ENCODE measurements around the gene TNFSF10.
"Not testable (repeated sequence)": the region's sequence is repeated elsewhere in the genome, so short reads cannot be mapped to it uniquely, and the experiment has no call there.

Gene TNFSF10

DNA sequence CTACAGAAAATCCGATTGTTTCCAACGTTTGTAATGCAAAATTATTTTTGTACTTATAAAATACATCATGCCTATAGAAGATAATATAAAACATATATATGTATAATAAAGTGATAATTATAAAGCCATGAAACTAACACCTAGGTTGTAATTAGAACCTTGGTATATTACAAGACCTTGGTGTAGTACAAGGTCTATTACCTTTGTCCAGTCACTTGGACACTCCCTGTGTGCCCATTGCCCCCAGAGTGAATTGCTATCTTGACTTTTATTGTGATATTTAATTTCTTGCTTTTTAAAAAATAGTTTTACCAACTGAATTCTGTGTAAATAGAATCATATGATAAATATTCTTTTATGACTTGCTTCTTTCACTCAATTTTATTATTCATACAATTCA is 20.7 kb upstream of the TNFSF10 start:
- no peak for DNase-seq (ENCODE audit: low spot score)

DNA sequence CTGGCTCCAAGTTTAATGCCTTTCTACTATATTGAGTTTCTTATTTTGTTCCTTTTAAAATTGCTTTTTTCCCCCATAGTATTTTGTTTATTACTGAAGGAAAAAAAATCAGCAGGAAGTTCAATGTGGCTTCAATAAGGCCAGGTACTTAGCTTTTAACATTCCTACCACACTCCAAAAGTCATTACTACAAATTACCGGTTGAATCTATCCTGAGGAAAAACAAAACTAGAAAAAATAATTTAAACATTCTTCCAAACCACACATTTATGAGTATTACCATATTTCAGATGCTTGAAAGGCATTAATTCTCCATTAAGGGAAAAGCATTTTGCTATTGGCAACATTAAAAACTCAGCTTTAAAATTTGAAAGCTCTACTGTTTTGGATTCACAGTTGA is 20.2 kb upstream of the TNFSF10 start:
- no peak for DNase-seq (ENCODE audit: low spot score)

DNA sequence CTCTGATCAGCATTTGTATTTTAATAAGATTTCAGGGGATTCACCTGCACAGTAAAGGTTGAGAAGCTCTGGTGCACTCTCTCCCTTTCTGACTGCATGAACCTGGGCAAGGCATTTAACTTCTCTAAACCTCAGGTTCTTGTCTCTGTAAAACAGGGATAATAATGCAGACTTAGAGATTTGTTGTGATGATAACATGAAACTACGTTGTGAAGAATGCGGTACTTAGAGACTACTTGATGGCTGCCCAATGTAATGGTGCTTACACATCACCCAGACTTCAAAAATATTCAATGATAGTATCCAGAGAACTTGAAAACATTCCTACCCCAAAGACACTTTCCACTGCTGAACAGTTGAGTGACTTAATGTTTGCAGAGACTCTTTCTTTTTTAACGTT is 19.8 kb upstream of the TNFSF10 start:
- no peak for DNase-seq (ENCODE audit: low spot score)

DNA sequence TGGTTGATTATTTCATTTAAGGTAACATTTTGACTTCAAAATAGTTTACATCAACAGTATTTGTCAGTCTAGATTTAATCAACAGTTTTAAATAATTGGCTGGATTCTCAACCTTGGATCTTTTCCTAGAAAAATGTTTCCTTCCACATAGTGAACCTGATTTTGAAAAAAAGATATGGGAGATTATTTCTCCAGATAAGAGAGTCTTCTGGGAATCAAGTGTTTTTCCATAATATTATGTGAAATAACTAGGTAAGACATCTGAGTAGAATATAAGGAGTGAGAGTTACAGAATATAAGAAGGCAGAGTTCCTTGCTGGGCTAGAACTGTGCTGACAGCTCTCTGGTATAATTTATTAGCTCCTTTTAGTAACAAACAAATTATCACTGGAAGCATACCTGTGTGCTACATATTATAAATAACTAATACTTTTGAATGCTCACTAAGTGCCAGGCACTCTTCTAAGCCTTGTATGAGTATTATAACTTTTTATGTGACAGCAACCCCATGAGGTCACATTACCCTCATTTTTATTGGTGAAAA is 18.8 kb upstream of the TNFSF10 start:
- no peak for DNase-seq (ENCODE audit: low spot score)

DNA sequence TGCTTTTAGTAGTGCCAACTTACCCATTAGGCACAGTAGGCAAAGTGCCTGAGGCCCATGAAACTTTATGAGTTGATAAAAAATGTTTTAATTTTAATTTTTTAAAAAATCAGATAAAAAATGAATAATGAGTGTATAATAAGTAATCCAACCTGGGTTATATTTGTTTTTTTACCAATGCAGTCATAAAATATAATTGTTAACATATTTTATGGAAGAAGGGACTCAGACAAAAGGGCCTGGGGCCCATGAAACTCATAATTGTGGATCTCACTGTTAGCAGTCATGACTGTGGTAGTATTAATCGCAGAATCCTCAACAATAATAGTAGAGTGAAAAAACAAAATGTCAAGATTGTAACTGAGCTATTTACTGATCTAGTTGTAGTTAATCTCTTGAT is 16.8 kb upstream of the TNFSF10 start:
- no peak for DNase-seq (ENCODE audit: low spot score)

DNA sequence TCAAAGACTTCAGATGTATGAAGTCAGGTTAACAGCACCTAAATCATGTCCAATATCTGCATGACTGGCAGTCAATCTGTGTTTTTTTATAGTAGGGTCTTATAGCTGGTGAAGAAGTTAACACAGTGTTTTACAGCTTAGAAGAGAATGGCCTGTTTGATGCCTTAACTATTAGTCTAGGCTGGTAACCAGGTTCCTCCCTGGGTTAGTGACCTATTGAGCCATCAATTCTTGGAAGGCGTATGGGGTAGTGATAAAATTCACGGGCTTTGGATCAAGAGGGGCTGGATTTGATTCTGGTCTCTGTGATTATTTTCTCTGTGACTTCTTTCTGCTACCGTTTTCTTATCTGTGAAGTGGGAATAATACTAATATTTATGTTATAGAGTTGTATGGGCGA is 16.0 kb upstream of the TNFSF10 start:
- DNase-seq (ENCODE audit: low spot score) = no peak

DNA sequence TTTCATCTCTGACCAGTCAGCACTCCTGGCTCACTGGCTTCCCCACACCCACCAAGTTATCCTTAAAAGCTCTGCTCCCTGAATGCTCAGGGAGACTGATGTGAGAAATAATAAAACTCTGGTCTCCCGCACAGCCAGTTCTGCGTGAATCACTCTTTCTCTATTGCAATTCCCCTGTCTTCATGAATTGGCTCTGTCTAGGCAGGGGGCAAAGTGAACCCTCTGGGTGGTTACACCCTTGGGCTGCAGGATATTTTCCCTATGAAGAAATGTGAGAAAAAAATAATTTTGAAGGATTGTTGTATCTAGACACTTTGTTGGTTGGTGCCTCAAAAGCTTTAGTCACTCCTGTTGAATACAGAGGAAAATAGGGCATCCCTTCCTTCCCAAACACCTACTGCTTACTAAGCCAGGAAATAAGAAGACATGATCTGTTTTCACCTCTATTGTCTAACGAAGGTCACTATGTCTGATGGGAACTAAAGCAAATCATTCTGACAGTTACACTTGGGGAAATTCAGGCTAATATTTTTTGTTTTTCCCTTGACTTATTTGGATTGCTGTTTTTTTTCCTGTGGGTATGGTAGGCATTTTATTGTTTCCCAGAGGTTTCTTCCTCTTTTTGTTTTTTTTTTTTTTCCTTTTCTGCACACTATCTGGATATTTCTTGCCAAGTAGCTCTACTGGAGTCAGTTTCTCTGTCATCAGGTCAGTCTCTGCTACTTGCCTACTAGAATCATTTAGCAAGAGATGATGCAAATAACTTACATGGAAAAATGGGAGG is 15.3 kb upstream of the TNFSF10 start:
- no peak for DNase-seq (ENCODE audit: low spot score)

DNA sequence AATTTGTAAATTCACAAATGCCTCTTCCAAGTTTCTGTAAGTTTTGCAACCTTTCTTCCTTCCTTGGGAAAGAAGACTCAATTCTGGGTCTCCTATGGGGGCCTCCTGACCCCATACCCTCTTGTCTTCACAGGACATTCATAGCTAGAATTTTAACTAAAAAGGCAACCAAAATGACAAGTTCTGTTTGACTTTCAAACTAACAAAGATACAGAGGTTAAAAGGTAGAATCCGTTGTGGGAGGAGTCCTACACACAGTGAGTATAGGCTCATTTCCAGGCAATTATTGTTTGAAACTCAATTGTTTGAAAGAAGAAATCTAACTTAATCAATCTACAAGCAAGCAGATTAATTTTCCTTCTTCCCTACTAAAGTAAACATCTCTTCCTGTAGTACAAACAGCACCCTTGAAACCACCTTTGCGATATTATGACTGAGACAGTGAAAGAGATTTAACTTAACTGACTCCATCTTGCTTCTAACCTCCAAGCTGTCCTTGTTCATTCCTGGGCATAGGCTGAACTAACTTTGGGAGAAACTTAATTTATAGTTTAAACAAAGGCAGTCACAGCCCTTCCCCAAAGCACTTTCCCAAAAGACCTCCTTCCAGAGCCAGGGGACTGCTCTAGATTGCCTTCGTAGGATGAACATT is 14.4 kb upstream of the TNFSF10 start:
- no peak for DNase-seq (ENCODE audit: low spot score)

DNA sequence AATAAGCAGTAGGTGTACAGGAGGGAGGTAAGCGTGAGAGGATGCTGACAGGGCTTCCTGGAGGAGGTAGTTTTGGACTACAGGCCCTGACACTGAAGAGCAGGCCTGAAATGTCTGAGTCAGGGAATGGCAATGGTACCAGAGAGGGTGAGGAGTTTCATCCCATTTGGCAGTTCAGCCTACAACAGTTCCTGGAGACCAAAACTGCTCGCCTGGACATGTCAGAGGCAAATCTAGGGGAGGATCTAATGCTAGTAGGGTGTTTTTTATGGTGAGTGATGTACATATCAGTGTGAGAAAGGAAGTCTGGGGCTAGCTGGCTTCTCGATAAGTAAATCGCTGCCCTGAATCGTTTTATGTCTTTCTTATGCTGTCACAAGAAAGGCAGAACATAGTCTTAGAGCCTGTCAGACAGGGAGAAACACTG is 13.8 kb upstream of the TNFSF10 start:
- no peak for DNase-seq (ENCODE audit: low spot score)

DNA sequence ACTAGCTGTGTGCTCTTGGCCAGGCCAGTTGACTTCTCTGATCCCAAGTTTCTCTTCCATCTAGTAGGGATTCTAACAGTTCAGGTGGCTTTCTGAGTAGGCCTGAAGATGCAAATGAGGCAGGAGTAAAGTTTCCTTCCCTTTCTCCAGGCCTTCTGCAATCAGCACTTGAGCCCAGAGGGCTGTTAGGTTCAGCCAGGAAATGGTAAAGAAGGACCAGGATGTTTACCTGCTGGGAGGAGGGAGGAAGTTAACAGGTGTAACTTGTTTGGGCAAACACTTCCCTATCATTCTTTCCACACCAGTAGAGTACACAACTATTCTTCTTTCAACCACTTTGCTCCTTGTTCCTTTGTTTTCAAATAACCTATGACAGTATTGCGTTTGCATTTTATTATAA is 13.3 kb upstream of the TNFSF10 start:
- DNase-seq (ENCODE audit: low spot score) = no peak

DNA sequence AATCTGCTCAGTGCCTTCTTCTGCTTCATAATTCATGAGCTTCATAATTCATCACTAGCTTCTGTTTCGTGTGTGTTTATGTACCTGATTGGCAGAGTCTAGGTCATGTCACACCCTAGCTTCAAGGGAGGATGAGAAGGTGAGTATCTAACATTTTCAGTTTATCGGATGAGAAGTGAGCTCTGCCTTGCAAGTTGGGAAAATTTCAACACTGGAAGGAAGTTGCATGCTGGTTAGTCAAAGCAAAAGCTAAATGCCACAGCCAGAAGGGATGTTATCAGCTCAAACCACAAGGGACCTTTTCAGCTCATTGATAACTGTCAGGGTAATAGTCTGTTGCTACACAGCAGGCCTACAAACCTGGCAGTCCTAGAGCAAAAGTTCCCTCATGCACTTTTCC is 7.3 kb upstream of the TNFSF10 start:
- DNase-seq (ENCODE audit: low spot score) = no peak

DNA sequence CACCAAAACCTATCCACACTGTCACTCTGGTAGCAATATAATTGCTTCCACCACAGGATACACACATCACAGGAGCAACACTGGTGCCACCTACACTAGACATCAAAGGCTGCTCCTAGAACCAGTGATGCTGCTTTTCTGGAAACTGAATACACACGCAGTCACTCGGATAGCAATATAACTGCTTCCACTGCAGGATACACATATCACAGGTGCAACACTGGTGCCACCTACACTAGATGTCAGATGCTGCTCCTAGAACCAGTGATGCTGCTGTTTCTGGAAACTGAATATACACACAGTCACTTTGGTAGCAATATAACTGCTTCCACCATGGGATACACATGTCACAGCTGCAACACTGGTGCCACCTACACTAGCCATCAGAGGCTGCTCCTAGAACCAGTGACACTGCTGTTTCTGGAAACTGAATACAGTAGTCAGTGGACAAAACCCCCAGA is 6.9 kb upstream of the TNFSF10 start:
- DNase-seq (ENCODE audit: low spot score) = no peak

DNA sequence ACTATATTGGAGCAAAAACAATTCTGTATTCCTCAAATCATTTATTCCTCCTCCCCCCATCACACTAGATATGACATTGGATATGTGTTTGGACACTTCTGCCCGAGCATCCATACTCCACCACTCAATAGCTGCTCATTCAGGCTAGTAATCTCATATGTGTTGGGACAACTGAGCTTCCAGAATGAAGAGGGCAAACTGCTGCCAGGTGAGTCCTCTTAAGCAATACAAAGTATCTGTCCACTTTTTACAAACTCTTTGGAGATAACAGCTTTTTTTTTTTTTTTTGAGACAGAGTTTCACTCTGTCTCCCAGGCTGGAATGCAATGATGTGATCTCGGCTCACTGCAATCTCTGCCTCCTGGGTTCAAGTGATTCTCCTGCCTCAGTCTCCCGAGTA is 5.4 kb upstream of the TNFSF10 start:
- no peak for DNase-seq (ENCODE audit: low spot score)

DNA sequence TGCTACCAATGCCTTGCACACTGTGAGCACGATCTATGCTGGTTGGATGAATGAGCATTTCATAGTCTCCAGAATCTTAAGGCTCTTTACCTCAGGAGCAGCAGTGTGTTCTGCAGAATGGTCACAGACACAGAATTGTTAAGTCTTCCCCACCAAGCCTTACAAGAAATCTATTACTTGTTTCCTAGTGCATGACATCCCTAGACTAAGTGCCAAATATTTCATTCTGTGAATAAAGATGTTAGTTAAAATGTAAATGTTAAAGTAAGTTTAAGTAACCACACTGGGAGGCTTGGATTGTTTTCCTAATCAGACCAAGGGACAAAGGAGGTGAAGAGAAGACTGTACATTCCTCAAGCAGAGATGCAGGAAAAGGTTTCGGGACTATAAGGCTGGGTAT is 4.1 kb upstream of the TNFSF10 start:
- no peak for DNase-seq (ENCODE audit: low spot score)

DNA sequence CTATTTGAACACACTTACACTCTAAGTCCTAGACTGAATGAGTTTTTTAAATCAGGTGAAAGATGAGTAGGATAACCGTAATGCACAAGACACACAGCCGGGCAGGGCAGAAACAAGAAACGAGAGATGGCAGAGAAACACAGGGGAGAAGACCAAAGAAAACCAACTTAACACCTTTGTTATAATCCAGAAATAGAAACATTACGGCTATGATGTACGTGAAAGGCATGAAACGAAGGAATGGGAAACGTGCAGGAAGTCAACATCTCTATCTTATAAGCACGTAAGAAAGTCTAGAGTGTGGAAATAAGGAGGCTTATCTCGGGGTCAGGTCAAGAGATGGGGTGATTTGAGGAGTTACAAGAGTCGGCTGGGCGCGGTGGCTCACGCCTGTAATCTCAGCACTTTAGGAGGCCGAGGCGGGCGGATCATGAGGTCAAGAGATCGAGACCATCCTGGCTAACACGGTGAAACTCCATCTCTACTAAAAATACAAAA is 1.9 kb upstream of the TNFSF10 start:
- no peak for DNase-seq (ENCODE audit: low spot score)

DNA sequence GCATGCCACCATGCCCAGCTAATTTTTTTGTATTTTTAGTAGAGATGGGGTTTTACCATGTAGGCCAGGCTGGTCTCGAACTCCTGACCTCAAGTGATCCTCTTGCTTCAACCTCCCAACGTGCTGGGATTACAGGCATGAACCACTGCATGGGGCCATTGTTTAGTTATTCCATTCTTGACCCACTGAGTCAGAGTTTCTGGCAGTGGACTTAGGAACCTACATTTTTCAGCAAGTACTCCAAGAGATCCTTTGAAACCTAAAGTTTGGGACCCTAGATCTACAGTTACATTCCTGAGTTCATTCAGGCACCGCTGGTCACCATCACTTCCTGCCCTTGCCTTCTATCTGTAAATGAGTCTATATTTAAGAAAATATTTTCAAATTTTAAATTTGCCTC is 1.4 kb upstream of the TNFSF10 start:
- no peak for DNase-seq (ENCODE audit: low spot score)

DNA sequence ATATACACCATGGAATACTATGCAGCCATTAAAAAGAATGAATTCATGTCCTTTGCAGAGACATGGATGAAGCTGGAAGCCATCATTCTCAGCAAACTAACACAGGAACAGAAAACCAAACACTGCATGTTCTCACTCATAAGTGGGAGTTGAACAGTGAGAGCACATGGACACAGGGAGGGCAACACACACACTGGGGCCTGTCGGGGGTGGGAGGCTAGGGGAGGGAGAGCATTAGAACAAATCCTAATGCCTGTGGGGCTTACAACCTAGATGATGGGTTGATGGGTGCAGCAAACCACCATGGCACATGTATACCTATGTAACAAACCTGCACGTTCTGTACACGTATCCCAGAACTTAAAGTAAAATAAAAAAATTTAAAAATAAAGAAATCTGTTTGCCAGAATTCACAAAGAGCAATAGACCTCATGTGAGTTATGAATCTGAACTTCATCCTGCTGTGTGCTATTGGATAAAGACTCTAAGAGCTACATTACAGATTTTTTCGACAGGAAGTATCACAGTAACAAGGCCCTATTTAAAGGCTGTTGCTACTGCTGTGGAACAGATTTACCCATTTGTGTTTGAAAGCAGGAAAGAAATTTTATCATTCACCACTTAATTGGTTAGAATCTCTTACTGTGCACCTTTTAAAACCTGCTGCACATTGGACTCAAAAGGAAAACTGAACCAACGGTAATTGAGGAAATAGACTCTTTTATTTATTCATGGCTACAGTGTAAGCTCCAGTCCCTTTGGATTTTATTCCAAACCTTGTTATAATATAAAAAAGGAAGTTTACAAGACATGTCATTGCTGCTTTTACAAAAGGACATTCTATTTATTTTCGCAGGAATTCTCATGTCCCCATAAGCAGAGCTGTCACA is 1.1 kb downstream of the TNFSF10 start:
- DNase-seq (ENCODE audit: low spot score) = not testable (repeated sequence)

DNA sequence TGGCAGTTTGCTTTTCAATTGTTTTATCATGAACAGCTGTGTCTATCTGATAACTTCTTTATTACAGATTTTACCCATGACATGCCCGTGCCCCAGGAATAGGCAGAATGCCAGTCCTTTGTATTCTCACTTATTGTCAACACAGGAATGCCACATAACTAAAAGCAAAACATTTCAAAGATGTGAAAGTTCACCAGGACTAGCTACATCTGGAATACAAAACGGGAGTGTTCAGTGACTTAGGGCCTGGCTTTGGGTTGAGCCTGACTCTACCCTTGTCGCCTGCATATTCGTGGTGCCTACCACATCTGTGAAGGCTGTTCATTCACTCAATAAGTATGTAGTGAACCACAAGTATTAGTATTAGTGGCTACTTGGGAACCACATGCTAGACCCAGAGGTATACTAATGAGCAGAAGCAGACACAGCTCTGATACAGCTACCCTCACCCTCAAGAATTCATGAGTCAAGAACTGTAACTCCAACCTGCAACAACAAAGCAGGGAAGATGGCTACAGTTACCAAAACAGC is 2.9 kb downstream of the TNFSF10 start:
- no peak for DNase-seq (ENCODE audit: low spot score)

DNA sequence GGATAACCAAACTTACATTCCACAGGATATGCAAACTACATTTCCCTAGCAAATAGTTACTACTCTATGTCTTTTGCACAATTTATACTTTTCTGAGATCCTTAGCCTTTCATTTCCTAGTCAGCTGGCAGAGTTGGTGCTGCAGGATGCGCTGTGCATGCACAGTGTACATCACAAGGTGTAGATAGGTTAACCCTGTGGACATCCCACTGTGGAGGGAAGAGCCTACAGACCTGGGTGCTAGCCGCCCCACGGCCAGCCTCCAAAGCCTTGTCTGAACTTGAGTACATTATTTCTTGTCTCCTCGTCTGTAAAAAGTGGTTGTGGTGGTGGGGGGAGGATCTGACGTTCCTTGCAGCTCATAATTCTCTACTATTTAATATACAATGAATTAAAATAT is 3.5 kb downstream of the TNFSF10 start:
- no peak for DNase-seq (ENCODE audit: low spot score)

DNA sequence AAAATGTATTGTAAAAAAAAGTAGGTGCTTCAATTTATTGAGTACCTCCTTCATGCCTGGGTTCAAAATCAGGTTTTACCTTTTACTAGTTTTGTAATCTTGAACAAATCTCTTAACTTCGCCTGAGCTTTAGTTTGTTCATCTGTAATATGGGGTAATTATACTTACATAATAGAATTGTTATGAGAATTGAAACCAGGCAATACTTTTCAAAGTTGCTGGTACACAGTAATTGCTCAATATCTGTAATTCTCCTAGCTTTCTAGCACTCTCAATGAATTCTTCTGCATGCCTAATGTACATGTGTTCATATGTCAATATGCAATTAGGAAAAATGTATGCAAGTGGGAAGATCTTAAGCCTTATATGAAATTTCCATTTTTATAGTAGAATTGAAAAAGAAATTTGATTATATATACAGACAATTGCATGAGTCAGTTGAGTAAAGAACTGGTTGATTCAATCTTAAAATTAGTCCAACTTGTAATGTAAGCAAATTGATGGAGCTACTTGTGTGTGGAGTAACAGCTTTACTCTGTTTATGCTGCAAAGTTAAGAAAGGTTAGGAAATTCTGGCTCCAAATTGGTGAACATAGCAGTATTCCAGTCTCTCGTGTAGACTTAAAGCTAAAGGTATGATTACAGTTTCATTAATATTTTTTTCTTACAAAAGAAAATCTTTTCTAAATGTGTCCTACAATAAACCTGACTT is 4.1 kb downstream of the TNFSF10 start:
- no peak for DNase-seq (ENCODE audit: low spot score)

DNA sequence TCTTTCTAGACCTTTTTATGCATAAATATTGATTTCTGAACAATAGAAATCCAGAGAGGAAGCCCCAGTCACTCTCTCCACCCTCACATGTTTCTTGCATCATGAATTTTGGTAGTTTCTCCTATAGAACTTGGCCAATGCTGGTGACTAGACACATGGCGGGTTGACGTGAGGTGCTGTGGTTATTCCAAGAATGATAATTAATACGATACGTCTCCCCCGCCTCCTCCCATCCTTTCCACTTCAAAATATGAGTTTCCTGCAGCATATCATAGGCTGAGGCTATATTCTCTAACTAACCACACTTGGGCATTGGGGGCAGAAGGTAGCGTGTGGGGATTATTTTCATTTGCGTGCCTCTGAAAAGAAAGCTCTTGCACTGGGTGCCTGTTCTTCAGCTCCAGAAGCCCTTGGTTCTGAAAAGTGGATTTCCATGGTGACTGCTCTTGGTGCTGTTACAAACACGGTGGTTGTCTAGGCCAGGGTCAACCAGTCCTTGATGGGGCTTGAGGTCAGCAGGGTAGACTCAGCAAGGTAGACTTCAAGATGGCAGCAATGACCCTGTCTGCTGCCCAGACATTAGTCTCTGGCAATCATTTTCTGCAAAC is 5.3 kb downstream of the TNFSF10 start:
- DNase-seq (ENCODE audit: low spot score) = no peak

Measured in RKO (cell line).